Epithelial cell of esophagus (primary cell): ENCODE results near the gene FCN2.

Source experiments
- DNase-seq: peaks from one replicate; pipeline ENCODE4 v3.0.0; 2010; ENCODE audit warnings: low read depth
- H3K4me3 ChIP-seq: 2 replicates; pipeline ENCODE4 v1.5.1; 2011; ENCODE audit warnings: mild to moderate bottlenecking, low read length, control low read depth
- TF ChIP-seq, protein P1 (sequence below): IDR thresholded peaks from 2 replicates; pipeline ENCODE4 v1.5.1; 2011; ENCODE audit warnings: low read depth, mild to moderate bottlenecking, low read length, control low read depth, inconsistent platforms; ENCODE audit not compliant: insufficient read depth; ENCODE audit errors: missing control alignments

The FCN2 gene

DNA sequence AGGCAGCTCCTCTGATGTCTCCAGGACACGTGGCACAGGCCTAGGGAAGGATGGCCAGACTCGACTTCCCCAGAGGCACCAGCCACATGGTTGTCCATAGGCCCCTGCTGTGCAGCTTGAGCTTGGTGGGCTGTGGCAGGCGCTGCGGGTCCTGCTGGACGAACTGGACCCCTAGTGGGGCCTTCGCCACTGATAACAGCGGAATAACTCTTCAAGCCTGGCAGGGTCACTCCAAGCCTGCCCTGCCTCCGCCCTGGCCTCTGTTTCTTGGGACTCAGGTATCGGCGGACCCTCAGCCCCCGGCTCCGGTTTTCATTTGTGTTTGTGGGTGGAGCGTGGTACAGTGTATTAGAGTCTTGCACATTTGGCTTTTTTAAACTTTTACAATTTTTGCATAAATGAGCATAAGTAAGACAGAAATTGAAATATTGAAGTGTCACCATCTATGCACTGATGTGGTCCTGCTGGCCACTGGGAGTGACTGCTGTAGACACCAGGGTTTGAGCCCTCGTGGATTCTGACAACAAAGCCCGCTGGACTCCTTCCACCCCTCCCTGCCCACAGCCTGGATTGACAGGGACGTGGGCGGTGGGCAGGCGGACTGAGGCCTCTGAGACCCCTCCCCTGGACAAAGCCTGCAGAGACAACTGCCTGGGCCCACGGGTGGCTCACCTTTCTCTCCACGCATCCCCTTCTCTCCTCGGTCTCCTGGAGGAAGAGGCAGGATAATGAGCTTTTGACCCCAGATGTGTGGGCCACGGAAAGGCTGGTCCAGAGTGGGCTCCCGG is 33.3 kb downstream of the FCN2 start:
- H3K4me3 ChIP-seq, result no peak overlapping the region
- TF ChIP-seq, protein P1, sequence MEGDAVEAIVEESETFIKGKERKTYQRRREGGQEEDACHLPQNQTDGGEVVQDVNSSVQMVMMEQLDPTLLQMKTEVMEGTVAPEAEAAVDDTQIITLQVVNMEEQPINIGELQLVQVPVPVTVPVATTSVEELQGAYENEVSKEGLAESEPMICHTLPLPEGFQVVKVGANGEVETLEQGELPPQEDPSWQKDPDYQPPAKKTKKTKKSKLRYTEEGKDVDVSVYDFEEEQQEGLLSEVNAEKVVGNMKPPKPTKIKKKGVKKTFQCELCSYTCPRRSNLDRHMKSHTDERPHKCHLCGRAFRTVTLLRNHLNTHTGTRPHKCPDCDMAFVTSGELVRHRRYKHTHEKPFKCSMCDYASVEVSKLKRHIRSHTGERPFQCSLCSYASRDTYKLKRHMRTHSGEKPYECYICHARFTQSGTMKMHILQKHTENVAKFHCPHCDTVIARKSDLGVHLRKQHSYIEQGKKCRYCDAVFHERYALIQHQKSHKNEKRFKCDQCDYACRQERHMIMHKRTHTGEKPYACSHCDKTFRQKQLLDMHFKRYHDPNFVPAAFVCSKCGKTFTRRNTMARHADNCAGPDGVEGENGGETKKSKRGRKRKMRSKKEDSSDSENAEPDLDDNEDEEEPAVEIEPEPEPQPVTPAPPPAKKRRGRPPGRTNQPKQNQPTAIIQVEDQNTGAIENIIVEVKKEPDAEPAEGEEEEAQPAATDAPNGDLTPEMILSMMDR, result no peak
- DNase-seq, result no peak

DNA sequence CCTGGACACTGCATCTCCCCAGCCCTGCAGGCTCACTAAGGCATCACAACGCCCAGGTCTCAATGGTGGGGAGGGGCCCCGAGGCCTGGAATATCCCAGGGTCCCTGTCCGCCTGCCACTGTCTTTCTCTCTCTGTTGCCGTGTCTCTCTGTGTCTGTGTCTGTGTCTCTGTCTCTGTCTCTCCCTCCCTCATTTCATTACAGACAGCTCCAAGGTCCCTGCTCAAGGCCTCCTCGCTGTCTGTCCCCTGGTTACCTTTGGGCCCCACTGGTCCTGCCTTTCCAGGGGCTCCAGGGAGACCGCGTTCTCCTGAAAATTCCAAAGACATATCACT is 33.9 kb downstream of the FCN2 start:
- DNase-seq, result no peak
- TF ChIP-seq, protein P1, result no peak
- H3K4me3 ChIP-seq, result no peak overlapping the region

DNA sequence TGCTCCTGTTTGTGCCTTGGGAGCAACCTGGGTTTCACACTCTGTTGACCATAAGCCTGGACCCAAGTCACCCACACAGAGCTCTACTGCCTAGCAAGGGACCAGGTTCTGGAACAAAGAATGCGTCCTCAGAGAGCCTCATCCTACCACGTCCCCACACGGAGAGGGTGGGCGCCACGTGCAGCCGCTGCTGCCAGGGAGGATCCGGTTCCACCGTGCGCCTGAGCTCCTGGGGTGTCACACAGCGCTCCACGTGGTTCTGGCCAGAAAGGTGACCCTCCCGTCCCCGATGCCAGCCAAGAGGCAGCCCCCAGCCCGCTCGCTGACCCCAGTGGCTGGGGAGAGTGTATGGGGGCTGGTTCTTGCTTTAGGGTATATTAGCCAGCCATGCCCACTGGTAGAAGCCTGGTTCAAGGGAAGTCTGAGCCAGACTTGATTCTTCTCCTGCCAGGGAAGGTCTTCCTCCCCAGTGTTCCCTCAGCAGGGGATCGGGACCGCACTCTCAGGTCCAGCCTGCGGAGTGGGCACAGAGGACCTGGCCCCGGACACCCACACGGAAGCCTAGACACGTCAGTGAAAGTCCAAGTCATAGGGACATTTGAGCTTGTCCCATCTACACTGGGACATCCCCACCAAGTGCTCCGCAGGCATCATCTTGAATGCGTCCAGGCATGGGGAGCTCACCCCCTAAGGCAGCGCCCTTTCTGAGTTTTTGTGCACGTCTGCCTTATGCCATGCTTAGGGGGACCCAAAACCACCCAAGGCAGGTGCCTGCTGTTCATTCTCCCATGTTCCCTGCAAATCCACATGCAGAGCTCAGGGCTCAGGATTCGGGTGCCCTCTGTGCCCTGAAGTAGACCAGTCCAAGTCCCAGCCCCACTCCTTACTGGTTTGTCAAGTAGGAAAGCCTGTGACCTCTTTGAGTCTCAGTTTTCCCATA is 34.7 kb downstream of the FCN2 start:
- no peak for DNase-seq
- H3K4me3 ChIP-seq, result no peak overlapping the region
- TF ChIP-seq, protein P1, result no peak

DNA sequence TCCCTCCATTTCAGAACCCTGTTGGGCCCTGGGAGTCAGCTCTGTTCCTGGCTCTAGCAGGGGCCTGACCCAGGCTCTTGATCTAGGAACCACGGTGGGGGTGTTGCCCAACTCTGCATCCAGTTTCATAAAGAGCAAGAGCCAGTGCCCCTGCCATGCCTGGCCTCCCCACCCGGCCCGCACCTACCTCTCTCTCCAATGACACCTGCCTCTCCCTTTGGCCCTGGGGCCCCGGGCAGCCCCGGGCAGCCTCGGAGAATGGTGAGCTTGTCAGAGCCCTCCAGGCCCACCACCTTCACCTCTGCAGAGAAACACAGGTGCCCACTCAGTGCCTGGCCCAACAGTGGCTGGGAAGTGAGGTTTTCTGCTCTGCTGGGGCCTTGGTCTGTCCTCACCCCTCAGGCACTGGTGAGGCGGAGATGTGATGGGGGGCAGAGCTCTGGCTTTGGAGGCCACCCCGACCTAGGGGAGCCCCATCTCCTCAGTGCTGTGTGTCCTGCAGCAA is 35.6 kb downstream of the FCN2 start:
- DNase-seq, result no peak
- H3K4me3 ChIP-seq, result no peak overlapping the region
- TF ChIP-seq, protein P1, result no peak

DNA sequence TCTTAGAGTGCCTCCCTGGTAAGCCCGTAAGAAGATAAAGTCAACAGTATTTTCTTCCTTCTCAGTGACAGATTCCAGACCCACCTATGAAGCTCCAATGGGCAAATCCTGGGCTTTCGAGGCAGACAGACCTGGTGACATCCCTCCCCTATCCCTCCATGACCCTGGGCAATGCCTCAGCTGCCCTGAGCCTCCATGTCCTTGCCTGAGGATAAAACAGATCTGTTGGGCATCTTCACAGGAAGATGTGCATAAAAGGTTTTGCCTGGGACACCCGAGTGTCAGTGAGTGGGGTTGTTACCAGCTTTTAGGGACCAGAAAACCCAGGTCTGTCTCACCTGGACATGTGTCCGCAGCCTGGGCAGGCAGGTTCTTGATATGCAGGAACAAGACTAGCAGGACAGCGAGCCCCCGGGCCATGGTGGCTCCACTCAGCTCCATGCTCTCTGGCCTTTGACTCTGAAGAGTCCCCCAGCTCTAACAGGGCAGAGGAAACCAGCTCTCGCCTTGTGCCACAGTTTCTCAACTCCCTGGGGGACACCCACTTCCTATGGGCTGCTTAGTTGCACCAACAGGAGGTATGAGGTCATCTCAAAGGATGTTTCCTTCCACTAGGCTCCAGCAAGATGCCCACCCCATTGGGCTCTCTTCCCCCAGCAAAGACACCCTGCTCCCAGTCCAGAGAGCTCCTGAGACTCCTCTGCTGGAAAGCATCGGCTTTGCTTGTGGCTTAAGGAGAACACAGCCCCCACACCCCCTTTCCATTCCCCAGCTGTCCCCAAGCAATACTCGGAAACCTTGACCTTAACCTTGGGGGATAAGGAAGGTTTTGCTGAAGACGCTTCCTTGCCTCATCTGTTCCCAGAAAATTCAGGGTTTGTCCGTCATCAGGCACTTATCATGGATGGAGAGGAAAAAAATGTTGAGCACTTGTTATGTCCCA is 37.1 kb downstream of the FCN2 start, which contains the start of gene FCN1:
Gene FCN1 (minus strand): TSS at position 482 of the 943 bp plus-strand sequence. CDS start 41 bp downstream, at position 441.
- TF ChIP-seq, protein P1, result no peak
- DNase-seq, result no peak
- H3K4me3 ChIP-seq, result no peak within 1 kb of the TSS

DNA sequence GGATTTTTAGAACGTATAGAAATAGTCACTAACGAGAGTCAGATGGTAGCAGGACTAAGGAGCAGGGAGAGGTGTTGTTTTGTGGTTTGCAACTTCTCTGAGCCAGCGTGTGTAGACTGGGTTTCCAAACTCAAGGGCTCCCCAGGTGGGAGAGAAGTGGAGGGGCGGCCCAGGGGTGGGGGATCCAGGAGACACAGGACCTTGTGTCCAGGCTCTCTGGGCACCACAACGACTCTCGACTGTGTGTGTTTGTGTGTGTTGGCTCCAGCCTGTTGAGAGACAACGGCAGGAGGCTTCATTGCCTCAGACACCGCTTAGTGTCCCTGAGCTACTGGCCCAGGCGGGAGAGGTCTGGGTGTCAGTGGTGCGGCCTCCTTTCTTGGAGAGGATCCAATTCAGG is 38.0 kb downstream of the FCN2 start:
- TF ChIP-seq, protein P1, result no peak
- no peak overlapping the region for H3K4me3 ChIP-seq
- DNase-seq, result no peak
